GM19351 (cell line): Measurements from ENCODE around the gene TRIM47.

ENCODE experiments used
- ATAC-seq: cut with Tn5 transposase; IDR thresholded peaks from one replicate; pipeline ENCODE4 v1.9.1; 2021; ENCODE audit warnings: mild to moderate bottlenecking, moderate library complexity; ENCODE audit not compliant: unreplicated experiment

TRIM47 gene, protein sequence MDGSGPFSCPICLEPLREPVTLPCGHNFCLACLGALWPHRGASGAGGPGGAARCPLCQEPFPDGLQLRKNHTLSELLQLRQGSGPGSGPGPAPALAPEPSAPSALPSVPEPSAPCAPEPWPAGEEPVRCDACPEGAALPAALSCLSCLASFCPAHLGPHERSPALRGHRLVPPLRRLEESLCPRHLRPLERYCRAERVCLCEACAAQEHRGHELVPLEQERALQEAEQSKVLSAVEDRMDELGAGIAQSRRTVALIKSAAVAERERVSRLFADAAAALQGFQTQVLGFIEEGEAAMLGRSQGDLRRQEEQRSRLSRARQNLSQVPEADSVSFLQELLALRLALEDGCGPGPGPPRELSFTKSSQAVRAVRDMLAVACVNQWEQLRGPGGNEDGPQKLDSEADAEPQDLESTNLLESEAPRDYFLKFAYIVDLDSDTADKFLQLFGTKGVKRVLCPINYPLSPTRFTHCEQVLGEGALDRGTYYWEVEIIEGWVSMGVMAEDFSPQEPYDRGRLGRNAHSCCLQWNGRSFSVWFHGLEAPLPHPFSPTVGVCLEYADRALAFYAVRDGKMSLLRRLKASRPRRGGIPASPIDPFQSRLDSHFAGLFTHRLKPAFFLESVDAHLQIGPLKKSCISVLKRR

DNA sequence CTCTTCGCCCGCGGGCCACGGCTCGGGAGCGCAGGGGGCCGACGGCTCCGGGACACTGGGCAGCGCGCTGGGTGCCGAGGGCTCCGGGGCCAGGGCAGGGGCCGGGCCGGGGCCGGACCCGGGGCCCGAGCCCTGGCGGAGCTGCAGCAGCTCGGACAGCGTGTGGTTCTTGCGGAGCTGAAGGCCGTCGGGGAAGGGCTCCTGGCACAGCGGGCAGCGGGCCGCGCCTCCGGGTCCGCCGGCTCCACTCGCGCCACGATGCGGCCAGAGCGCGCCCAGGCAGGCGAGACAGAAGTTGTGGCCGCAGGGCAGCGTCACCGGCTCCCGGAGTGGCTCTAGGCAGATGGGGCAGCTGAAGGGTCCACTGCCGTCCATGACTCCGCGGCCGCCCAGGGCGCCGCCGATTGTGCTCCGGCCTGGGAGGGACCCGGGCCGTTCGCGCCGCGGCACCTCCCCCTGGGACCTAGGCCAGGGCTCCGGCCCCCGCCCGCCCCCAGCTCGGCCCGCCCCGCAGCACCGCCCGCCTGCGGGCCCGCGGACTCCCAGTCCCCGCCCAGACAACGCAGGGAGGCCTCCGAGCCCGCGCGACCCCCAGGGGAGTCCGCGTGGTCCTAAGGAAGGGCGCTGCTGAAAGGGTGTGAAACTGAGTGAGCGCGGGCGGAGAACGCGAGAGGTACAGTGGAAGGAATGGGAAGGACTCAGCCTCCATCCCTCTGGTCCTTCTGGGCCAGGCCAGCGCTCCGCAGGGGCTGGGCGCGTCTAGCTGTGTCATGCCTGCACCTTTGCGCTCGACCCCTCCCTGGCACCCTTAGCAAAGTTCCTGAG is at the start of gene TRIM47:
TRIM47 (minus strand) TSS at position 408 of the 825 bp plus-strand sequence; CDS start at position 375, 33 bp downstream.
- no peak for ATAC-seq

DNA sequence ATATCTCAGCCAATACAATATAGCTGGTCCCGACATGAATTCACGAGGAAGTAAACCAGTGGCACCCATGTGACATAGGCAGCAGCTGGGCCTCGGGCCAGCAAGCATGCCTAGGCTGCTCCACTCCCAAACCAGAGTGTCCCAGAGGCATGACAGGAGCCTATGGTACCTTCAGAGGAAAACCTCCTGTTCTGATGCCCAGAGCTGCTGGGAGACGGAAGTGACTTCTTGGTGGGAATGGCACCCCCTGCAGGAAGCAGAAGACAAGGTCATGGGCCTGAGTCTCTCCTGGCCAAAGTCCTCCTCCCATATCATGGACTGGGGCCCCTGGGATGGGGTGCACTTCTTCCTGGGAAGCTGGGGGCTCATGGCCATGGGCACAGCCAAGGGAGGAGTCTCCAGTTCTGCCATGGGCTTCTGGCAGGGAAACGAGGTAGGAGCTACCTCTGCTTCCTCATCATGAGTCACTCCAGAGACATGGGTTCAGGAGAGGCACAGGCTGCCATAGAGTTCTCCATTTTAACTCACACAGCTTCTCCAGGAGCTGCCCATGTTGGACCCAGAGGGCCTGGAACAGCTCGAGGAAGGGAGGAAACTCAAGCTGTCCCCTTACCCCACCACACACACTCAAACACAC is 49.0 kb upstream of the TRIM47 start:
- no peak for ATAC-seq

DNA sequence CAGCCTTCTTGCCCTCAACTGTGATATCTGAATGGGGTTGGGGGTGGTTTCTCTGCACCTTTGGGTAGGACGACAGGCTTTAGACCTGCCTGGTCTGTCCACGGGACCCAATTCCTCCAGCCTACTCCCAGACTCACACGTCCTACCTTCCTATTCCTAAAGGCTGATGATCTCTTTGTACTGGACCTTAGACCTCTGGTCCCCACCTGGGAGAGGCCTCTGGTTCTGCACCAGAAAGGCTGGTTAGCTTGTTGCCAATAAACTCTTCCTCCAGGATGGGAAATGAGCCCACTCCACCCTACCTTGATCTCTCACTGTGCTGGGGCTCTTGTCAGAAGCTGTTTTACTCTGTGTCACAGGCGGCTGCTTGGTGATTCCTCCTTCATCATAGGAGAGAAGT is 48.1 kb upstream of the TRIM47 start:
- ATAC-seq, result no peak

DNA sequence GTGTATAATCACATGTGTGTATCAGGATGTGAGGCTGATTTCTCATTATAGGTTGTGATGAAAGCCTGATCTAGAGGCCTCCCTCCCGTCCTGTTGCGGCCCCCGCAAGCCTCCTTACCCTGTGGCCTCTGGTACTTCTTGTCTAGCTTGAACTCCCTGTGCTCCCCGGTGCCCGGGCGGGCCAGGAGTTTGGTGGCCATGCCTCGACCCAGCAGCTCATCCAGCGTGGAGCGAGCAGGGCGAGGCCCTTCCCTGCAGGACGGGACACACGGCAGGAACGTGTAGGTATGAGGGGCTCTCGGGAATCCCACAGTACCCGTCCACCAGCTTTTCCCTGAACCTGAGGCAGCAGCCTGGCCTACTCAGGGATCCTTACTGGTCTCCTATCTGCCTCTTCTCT is 47.5 kb upstream of the TRIM47 start:
- ATAC-seq, result no peak

DNA sequence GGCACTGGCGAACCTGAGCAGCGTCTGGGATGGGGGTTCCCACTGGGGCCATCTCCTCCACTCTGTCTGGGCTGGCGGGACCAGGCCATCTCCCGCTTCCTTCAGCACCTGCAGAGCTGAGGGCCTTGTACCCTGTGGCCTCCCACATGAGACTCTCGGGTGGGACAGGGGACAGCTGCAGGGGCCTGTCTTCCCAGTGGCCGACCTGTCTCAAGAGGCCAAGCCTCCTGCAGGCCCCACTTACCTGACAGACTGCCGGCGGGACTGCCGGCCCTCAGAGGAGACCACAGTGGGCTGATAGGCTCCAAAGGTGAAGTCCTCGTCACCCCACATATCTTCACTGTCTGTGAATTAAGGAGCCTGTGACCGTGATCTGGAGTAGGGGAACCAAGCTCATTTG is 46.7 kb upstream of the TRIM47 start:
- no peak for ATAC-seq

DNA sequence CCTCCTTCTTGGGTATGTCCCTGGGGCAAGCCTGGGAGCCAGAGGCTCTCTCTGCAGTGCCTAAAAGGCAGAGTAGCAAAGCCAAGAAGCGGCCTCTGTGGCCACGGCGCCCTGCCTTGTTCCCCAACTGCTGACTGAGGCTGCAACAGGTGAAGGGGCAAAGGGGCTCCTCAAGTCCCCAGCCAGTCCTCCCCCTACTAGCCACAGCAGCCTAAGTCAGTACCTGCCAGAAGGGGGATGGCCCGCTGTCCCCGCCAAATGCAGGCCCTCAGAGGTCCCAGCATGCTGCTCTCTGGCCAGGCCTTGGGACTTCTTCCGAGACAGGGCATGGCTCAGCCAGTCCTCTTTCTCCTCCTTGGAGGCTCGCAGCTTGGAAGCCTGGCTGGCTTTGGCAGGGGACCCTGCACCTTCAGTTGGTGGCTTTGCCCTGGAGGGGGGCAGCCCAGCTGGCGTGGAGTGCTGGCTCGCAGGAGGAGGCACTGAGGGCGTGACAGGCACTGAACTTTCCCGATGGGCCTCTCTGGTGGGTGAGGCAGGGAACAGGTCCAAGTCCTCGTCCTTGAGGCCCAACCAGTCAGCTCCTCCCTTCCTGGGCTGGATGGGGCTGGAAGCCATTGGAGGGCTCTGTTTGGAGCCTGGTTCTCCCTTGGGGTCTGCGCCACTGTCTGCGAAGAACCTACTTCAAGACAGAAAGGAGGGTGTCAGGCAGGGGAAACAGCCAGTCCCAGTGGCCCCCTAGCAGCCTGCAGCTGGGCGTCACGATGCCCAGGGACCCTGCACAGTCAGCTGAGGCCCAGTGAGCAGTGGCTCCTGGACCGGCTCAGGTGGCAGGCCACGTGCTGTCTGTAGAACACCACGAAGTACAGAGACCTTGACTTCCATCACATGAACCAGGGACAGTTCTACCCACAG is 44.8 kb upstream of the TRIM47 start:
- ATAC-seq, result no peak

DNA sequence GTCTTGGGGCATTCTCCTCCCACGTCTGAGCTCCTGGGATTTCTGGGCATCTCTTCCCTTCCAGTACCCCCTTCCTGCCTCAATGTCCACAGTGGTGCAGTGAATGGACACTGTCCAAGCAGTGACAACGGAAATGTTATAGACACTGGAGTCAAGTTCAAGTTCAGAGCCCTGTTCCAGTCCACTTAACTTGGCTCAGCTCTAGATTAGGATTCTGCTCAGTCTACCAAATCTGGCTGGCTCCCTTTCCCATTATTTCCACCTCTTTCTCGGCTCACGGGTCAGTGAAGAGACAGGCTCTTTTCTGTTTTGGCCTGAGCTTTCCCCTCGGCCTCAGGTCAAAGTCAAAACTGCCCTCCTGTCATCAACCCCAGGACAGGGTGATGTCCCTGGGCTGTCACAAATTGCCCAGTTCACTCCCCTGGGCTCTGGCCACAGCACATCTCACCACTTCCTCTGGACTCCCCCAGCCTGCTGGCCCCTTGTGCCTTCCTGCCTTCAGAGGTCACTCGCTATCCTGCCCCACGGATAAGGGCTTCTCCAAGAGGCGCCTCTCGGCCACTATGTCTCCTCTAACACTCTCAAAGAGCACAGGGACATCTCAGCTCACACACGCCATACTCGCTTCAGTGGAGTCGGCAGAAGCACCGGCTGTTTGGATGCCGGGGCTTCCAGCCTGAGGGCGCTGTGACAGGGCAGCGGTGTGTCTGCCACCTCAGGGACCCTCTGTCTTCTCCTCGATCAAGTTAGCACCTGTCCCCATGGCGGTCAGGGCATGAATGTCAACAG is 44.0 kb upstream of the TRIM47 start:
- no peak for ATAC-seq

DNA sequence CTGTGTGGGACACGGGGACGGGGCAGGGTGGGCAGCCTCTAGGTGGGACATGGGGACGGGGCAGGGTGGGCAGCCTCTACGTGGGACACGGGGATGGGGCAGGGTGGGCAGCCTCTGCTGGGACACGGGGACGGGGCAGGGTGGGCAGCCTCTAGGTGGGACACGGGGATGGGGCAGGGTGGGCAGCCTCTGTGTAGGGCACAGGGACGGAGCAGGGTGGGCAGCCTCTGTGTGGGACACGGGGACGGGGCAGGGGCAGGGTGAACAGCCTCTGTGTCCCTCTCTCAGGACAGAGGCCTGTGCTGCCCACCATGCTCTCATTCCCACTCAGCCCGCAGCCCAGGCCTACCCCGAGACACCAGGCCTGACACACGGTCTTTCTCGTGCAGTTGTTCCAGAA is 43.2 kb upstream of the TRIM47 start:
- ATAC-seq, result no peak

DNA sequence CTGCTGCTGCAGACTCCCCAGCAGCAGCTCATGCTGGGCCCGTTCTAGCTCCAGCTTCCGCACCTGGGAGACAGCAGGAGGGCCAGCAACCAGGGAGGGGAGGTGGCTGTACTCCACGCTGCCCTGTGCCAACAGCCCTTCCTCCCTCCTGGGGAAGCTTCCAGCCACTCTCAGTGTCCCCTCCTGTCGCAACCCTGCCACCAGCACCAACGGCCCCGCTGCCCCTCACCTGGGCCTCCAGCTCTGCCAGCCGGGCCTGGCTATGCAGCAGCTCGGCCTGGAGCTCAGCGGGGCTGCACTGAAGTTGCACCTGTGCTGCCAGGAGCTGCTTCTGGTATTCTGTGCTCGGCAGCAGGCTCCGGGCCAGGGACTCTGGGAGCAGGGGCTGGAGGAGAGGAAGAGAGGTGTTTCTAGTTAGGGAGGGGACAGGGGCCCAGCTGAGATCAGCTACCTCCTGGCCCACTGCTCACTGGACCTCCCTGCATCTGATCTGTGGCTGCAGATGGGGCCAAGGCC is 41.7 kb upstream of the TRIM47 start:
- ATAC-seq, result no peak

DNA sequence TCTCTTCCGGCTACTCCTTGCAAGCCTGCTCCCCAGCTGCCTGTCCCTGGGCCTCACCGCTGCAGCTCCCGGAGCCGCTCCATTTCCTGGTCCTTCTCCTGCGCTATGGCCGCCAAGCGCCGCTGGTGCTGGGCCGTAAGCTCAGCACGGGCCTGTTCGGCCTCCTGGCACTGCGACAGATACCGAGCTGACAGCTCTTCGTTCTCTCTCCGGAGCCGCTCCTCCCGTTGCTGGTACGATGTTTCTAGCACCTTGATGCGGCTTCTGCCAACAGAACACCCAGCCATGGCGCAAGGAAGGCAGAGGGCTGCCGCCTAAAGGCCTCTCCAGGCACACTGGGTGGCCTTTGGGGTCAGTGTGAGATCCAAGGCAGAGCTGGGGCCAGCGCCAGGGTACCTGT is 41.2 kb upstream of the TRIM47 start:
- no peak for ATAC-seq

DNA sequence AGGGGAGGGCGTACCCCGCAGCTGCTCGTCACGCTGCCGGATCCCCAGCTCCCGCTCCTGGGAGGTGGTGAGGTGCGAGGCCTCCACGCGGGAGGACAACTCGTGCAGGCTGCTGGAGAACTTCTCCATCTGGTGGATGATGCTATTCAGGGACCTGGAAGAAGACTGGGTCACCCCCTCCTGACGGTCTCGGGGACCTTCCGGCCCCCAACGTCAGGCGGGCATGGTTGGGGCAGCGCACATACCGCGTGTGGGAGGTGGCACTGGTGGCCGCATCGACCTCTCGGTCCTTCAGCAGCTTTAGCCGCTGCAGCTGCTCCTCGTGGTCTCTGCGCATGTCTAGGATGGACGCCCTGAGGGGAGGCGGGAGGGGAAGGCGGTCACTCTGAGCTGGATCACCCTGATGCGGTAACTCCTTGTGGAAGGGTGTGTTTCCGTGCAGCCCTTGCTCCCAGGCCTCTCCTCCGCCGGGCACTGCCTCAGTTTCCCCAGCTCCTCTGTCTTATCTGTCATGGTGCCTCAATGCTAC is 39.6 kb upstream of the TRIM47 start:
- no peak for ATAC-seq

DNA sequence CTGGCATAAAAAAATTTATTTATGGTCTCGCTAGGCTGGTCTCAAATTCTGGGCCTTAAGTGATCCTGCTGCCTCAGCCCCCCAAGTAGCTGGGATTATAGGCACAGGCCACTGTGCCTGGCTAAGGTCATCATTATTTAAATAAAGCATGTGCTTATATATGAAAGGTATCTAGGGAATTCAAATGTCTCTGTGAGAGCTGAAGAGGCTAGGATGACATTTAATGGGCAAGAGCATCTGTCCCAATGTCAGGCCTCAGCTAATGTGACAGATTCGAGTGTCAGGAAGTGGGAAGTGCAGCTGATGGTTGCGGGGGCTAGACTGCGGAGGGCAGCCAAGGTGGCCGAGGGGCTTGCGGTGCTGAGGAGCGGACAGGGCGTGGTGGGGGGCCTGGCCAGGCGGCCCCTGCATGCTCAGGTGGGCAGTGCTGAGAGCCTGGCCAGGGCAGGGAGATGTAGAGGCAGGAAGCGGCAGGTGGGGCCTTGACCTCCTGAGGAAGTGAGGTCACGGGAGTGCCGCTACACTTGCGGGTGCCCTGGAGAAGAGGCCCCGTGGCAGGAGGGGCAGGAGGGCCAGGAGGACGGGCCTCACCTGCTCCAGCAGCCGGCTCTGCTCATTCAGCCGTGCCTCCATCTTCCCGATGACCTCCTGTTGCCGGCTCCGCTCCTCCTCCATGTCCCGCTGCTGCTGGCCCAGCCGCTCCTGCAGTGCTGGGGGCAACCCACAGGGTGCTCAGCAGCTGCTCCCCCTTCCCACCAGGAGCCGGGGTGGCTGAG is 38.9 kb upstream of the TRIM47 start:
- no peak for ATAC-seq

DNA sequence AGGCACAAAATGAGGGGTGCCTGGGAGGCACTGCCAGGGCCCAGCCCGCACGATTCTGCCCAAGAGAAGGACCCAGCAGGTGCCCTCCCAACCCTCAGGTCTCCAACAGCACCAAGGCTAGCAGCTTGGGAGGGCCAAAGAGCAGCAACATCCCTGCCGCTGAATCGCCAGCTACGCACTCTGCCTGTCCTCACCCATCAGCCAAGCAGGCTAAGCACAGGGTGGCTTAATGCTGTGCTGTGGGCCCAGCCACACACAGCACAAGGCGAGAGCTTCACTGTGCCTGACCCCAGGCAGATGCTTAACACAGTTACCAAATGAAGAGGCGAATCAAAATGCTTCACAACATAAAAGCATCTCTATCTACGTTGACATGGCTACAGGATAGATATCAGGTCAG is 36.9 kb upstream of the TRIM47 start:
- ATAC-seq, result no peak

DNA sequence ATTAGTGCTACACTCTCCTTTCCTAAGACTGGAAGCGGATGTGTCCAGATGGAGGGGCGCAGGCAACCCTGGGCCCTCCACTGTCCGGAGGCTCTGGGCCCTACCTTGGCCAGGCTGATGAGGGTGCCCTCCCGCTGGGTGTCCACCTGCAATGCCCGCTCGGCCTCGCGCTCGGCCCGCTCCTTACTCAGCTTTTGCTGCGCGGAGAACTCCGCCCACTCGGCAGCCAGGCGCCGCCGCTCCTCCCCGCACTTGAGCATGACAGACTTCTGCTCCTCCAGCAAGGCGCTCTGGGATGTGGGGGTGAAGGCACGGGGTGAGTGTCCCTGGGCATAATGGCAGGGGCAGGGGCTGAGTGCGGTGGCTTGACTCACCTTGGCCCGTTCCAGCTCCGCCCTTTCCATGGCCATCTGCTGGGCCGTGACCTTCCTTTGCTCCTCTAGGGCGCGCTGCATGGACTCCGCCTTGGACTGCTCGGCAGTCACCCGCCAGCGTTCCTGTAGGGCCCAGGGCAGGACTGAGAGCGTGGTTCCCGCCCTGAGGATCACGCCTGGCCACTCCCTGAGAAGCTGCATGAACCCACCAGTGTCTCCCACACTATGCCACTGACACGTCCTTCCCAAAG is 36.4 kb upstream of the TRIM47 start:
- ATAC-seq, result no peak

DNA sequence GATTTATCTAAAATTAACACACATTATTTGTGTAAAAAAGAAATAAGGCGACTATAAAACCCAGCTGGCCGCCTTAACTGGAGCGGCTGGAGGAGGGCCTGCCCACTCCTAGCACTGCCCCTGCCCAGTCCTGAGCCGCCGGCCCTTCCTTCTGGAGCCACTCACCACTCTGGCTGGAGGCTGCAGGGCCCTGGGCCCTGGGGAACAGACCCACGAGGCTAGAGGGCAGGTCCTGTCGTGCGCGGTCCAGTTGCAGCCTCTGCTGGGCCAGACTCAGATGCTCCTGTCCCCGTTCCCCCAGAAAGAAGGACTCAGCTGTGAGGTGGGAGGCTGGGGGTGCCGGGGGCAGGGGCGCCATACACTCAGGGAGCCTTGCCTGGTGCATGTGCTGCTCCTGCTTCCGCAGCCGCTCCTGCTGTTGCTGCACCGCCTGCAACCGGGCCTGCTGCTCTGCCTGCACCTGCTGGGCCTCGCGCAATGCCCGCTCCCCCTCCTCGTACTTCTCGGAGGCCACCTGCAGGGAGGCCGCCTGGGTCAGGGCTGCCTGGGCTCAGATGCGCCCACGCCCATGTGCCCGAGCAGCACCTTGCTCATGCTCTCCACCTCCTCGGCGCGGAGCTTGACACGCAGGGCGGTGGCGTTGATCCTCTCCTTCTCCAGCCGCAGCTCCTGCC is 35.3 kb upstream of the TRIM47 start:
- ATAC-seq, result no peak

DNA sequence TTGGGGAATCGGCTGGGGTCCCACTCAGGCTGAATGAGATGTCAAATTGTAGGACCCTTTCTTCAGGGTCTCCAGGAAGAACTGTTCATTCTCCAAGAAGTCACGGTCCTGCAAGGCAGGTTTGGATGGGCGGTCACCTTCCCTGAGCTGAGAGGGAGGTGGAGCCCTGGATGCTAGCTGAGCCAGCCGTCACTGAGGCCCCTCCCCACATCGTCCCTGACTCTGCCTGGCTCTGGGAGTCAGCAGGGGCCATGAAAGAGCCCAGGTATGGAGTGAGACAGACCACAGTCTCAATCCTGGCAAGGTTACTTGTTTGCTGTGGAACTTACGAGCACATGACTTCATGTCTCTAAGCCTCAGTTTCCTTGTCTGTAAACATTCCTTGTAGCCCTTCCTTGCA is 32.3 kb upstream of the TRIM47 start:
- no peak for ATAC-seq

DNA sequence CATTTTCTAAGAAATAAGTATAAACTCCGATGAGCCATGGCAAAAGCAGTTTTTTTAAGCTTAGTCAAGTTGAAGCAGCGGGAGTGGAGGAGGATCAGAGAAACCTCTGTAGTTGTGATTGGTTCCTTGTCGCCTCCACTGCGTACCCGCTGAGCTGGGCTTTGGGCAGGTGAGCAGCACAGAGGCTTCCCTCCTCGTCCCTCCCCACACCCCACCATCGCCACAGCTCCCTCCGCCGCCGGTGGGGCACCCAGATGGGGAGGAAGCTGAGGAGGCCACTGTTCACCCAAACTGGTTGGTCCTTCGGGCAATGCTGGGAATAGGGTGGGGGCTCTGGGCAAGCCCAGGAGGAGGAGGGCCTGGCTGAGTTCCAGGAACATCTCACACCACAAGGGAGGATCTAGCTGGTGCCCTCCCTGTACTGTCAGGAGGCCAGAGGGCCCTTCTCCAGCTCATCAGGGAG is 31.5 kb upstream of the TRIM47 start:
- no peak for ATAC-seq
